IPS-18a (cell line): Measurements from ENCODE around the gene EIPR1.

ENCODE experiments used
- H3K27ac ChIP-seq: one replicate; pipeline ENCODE4 v1.5.1; 2013; ENCODE audit warnings: low read length
- H3K27me3 ChIP-seq: one replicate; pipeline ENCODE4 v1.6.1; 2013; ENCODE audit warnings: mild to moderate bottlenecking, low read length; ENCODE audit not compliant: control insufficient read depth, insufficient read depth
- H3K36me3 ChIP-seq: one replicate; pipeline ENCODE4 v1.6.1; 2013; ENCODE audit warnings: low read depth, low read length; ENCODE audit not compliant: control insufficient read depth
- H3K4me1 ChIP-seq: one replicate; pipeline ENCODE4 v1.6.1; 2013; ENCODE audit warnings: low read depth, low read length; ENCODE audit not compliant: control insufficient read depth
- H3K4me3 ChIP-seq: one replicate; pipeline ENCODE4 v1.5.1; 2013; ENCODE audit warnings: low read length
- H3K9ac ChIP-seq: one replicate; pipeline ENCODE4 v1.6.1; 2013; ENCODE audit warnings: mild to moderate bottlenecking, low read length, moderate library complexity
- H3K9me3 ChIP-seq: one replicate; pipeline ENCODE4 v1.6.1; 2013; ENCODE audit warnings: low read depth, low read length; ENCODE audit not compliant: control insufficient read depth

EIPR1 gene

DNA sequence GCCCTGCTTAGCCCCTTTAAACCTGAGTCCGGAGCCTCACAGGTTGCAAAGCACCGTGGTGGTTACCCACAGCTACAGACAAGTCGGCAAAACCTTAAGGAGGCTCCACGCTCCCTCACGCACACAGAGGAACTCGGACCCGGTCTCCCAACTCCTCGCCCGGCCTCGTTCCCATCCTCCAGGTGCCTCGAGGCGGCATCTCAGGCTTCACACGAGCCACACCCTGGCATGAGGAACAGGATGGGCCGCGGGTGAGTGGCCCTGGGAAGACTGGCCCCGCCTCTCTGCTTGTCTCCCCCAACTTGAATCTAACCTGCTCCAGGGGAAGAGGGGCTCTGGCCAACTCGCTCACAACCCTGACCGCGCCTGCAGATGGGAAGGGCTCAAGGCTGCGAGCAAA, 97.4 kb downstream of the EIPR1 start:
- no peak overlapping the region for H3K4me3 ChIP-seq
- no peaks in the 10 kb centered on the region for H3K27me3 ChIP-seq
- H3K27ac ChIP-seq = no peak overlapping the region
- H3K9me3 ChIP-seq = no peaks in the 10 kb centered on the region
- H3K9ac ChIP-seq = no peak overlapping the region
- peaks cover 5% of the 10 kb centered on the region for H3K4me1 ChIP-seq
- no peaks in the 10 kb centered on the region for H3K36me3 ChIP-seq

DNA sequence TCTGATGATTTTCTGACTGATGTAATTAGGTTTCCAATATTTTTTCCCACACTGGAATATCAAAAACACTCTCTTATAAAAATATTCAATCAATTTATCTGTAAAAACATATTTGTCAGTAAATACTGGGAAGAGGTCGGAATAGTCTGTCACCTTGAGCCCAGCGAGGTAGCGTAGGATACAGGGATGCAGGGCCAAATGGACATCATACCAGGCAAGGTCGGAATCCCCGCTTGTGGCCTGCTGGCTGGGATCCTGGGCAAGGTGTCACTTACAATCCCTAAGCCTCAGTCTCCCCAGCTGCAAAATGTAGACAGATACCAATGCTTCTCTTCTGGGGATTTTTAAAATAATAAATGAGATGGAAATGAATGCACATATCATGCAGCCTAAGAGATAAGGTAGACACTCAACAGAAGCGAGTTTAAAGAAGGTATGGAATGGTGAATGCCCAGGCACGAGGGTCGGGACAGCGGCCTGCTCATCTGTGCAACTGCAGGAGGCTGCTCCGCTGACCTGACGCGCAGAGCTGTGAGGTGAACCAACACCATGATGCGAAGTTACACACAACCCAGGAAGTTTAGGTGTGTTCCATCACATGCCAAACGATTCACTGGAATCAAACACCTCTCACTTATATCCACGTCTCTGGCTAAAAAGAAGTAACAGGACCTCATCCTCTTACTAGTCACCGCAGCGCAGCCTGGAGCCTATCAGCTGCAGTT, 98.2 kb downstream of the EIPR1 start:
- Histone ChIP-seq H3K9ac (no peak overlapping the region), H3K27me3 (no peaks in the 10 kb centered on the region), H3K36me3 (no peaks in the 10 kb centered on the region), H3K27ac (no peak overlapping the region), H3K9me3 (no peaks in the 10 kb centered on the region), H3K4me1 (peaks cover 5% of the 10 kb centered on the region), H3K4me3 (no peak overlapping the region)

DNA sequence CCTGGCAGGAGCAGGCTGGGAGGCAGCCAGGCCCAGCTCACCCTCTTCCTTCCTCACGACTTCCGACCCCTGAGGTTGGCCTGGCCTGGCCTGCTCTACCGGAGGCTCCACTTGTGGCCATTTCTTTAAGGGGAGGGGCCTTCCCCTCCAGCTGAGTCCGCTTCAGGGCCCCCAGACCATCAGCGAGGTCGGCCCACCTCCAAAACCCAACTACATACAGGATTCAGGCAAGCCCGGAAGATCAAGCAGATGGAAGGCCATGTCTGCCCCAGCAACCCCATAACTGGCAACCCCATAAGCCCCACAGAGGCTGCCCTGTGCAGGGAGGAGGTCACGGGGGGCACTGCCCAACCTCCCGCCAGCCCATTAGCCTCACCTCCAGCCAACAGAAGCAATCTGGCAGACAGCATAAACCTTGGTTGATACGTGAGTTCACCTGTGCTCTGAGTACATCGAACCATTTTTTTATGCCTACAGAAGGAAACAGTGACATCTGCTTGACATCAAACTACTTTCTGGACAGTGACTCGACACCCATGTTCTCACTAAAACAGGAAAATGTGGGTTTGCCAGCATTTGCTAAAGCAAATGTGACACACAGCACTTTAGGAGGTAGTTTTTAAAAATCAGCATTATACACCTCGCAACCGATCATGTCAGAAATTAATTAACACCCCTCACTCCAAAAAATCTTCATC, 98.9 kb downstream of the EIPR1 start:
- Histone ChIP-seq H3K36me3 (no peaks in the 10 kb centered on the region), H3K4me1 (peaks cover 5% of the 10 kb centered on the region), H3K4me3 (no peak overlapping the region), H3K27me3 (no peaks in the 10 kb centered on the region), H3K9me3 (no peaks in the 10 kb centered on the region), H3K27ac (no peak overlapping the region), H3K9ac (no peak overlapping the region)

DNA sequence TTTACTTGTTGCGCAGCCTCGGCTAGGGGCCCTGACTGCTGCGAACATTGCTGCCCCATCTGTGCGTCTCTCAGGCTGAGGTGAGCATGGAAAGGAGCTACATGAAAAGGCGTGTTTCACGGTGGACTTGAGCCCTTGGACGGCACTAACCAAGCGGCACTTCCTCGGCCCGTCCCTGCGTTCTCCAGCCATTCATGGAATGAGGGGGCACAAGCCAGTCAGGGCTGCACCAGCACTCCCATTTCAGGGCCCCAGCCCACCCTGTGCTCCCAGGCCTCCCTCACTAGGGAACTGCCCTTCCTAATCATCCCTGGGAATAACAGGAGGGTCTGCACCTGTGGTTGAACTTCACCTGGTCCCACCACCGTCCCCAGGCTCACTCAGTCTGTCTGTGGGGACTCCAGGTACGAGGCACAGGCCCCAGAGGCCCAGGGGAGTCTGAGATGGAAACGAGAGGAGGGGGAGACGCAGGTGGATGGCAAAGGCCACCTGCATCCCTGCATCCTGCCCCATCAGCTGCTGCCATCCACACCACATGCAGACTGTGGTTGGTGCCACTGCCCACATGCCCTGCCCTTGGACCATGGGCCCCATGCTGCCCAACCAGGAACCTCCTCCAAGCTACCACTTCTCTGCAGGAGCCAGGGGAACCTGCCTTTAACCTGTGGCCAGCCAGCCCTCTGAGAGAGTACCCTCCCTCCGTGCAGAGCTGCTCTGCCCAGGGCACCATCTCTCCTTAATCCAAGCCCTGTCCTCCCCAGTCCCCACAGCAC, 99.7 kb downstream of the EIPR1 start:
- Histone ChIP-seq H3K9me3 (no peaks in the 10 kb centered on the region), H3K9ac (no peak overlapping the region), H3K4me1 (peaks cover 5% of the 10 kb centered on the region)

DNA sequence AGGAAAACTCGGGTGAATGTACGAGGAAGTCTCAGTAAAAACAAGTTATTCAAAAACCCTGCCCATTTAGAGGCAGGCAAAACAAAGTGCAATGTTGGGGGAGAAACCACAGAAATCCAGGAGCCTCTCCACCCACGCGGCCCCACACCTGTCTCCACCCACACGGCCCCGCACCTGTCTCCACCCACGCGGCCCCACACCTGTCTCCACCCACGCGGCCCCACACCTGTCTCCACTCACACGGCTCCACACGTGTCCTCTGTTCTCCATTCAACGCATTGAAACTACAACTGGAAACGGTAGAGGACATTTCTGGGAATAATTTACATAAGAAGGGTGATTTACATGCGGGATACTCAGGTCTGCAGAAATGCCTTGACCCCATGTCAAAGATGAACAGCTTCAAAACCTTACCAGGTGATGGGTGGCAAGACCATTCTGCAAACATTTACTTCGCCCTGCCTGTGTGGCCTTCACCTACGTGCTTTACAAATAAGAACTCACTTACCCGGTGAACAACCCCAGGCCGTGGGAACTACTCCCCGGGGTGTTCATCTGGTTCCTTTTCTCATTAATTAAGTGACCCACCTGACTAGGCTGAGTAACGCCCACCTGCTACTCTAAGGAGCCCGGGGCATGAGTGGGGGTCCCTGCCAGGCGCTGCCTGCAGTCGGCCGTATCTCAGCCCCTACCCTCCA, 100.4 kb downstream of the EIPR1 start:
- H3K9me3 ChIP-seq = no peaks in the 10 kb centered on the region
- peaks cover 5% of the 10 kb centered on the region for H3K4me1 ChIP-seq
- H3K4me3 ChIP-seq = no peak overlapping the region
- H3K36me3 ChIP-seq = no peaks in the 10 kb centered on the region
- H3K27ac ChIP-seq = no peak overlapping the region
- H3K27me3 ChIP-seq = no peaks in the 10 kb centered on the region
- no peak overlapping the region for H3K9ac ChIP-seq

More for the DNA sequence above, 99.7 kb downstream of the EIPR1 start:
- no peak overlapping the region for H3K27ac ChIP-seq
- no peaks in the 10 kb centered on the region for H3K36me3 ChIP-seq
- no peaks in the 10 kb centered on the region for H3K27me3 ChIP-seq
- H3K4me3 ChIP-seq = no peak overlapping the region

DNA sequence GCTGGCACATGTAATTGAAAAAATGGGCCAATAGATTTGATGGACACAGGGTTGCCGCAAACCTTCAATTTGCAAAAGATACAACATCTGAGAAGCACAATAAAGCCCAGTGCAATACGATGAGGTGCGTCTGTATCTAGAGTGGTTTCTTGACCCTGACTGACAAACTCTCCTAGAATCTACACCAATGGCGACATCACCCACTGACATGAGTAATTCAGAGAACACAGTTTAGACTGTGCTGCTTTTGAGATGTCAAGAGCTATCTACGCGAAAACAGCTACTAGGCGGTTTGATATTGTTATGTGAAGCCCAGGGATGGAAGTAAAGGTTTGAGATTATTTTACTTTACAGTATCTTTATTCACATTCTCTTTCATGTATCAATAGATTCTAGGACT, 104.9 kb downstream of the EIPR1 start:
- H3K9ac ChIP-seq = no peak overlapping the region
- peaks cover 5% of the 10 kb centered on the region for H3K4me1 ChIP-seq
- no peaks in the 10 kb centered on the region for H3K27me3 ChIP-seq
- no peak overlapping the region for H3K27ac ChIP-seq
- H3K4me3 ChIP-seq = no peak overlapping the region
- no peaks in the 10 kb centered on the region for H3K36me3 ChIP-seq
- H3K9me3 ChIP-seq = no peaks in the 10 kb centered on the region

DNA sequence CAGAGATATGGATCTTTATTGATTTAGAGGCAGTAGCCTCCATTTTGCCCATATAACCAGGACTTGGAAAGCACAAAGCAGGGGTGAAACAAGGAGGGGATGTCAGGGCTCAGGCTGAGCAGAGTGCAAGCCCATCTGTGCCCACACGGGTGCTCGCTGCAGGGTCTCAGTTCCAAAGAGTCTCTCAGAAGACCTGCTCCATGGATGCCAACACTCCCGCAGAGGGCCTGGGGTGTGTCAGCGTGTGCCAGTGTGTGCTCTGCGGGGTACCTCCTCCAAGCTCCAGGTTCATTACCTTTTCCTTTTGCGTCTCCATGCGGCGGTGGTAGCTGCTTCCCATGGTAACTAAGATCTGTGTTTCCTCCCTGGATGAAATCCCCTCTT, 107.5 kb downstream of the EIPR1 start:
- Histone ChIP-seq H3K9ac (no peak overlapping the region), H3K27ac (no peak overlapping the region), H3K4me3 (no peak overlapping the region), H3K4me1 (peaks cover 18% of the 10 kb centered on the region), H3K27me3 (peaks cover 4% of the 10 kb centered on the region), H3K9me3 (no peaks in the 10 kb centered on the region), H3K36me3 (no peaks in the 10 kb centered on the region)

DNA sequence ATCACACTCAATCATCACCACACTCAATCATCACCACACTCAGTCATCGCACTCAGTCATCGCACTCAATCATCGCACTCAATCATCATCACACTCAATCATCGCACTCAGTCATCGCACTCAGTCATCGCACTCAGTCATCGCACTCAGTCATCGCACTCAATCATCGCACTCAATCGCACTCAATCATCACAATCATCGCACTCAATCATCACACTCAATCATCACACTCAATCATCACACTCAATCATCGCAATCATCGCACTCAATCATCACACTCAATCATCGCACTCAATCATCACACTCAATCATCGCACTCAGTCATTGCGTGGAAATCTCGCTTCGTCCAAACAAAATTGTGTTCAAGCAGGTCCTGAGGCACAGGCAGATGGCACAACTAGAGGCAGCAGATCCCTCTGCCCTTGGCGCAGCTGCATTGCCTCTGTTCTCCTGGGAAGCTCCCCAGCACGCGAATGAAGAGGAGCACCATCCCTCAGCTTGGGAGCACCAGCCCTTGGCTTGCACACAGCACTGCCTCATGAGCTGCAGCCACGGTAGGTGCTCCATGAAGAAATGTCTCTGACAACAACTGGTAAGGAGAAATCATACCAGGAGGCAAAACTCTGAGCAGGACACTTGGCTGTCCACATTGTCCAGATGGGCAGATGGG, 108.1 kb downstream of the EIPR1 start:
- Histone ChIP-seq H3K9ac (no peak overlapping the region), H3K36me3 (no peaks in the 10 kb centered on the region), H3K4me3 (no peak overlapping the region), H3K9me3 (no peaks in the 10 kb centered on the region), H3K27me3 (peaks cover 6% of the 10 kb centered on the region), H3K4me1 (peaks cover 19% of the 10 kb centered on the region), H3K27ac (no peak overlapping the region)

DNA sequence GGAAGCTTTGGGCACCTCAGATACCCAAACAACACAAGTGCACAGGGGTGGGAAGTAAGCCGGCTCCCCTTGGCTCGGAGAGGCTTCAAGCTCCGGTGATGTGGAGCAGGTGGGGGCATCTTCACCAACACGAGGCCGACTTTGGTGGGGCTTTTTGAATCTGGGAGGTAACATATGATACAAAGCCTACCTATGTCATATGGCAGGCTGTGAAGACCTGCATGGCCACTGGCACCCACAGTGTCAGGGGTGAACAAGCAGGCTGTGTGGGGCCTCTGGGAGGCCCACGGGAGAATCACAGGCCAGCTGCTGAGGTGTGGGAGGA, 109.0 kb downstream of the EIPR1 start:
- Histone ChIP-seq H3K9me3 (no peaks in the 10 kb centered on the region), H3K9ac (no peak overlapping the region), H3K36me3 (no peaks in the 10 kb centered on the region), H3K27me3 (peaks cover 6% of the 10 kb centered on the region), H3K4me3 (no peak overlapping the region), H3K4me1 (peaks cover 19% of the 10 kb centered on the region), H3K27ac (no peak overlapping the region)

DNA sequence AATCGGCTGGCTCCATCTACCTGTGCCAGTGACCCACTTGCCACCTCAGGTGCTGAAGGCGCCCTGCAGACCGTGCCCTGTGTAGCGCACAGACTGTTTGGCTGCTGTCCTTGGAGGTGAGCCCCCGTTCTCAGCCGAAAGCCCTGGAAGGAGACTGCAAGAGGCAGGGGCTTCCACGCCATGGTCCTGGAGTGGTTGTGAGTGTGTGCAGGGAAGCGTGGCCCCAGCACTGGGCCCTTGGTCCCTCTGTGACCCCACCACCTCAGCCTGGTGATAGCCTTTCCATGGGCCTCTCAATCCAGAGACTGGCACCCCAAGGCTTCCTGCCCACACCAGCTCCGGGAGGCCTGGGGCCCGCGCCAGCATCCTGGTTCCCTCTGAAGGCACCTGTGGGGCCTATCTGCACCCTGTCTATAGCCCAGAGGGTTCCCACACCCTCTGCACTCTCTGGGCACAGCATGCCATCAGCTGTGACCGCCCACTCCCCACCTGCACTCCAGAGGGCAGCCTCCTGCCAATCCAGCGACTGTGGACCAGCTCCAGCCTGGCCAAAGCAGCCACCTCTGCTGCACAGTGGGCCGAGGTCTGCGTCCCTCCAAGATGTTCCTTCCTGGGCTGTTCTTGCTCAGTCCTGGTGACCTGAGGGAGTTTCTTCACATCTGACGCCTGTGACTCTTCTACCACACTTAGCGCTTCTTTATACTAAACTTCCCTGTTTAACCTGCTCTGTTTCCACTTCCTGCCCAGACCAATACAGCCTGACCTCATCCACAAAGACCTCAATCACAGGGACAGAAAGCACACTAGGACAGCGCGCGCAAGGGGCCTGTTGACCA, 109.5 kb downstream of the EIPR1 start:
- H3K27me3 ChIP-seq = peaks cover 6% of the 10 kb centered on the region
- H3K36me3 ChIP-seq = no peaks in the 10 kb centered on the region
- no peak overlapping the region for H3K4me3 ChIP-seq
- H3K9ac ChIP-seq = no peak overlapping the region
- no peaks in the 10 kb centered on the region for H3K9me3 ChIP-seq
- peaks cover 19% of the 10 kb centered on the region for H3K4me1 ChIP-seq
- H3K27ac ChIP-seq = no peak overlapping the region
